Osteoblast (primary cell): Measurements from ENCODE around the gene SFRP2. TPM values are rescaled to one million over a fixed set of nuclear protein-coding genes. Genes with fewer than 3 reads are reported as not detected.

Experiments
- DNase-seq: peaks from one replicate; pipeline ENCODE4 v3.0.0; 2011; ENCODE audit warnings: low spot score, mixed read lengths; ENCODE audit not compliant: insufficient read length; ENCODE audit errors: missing footprints
- H2AFZ ChIP-seq: 2 replicates; pipeline ENCODE4 v1.6.0; 2011; ENCODE audit warnings: mild to moderate bottlenecking, low read length
- H3K27ac ChIP-seq: 2 replicates; pipeline ENCODE4 v1.5.1; 2011; ENCODE audit warnings: mild to moderate bottlenecking, low read depth, low read length, moderate library complexity
- H3K27me3 ChIP-seq: 2 replicates; pipeline ENCODE4 v1.6.0; 2012; ENCODE audit warnings: mild to moderate bottlenecking, control low read depth, inconsistent platforms, low read length, moderate library complexity; ENCODE audit not compliant: insufficient read depth
- H3K36me3 ChIP-seq: 2 replicates; pipeline ENCODE4 v1.5.1; 2011; ENCODE audit warnings: mild to moderate bottlenecking, low read length, control low read depth, moderate library complexity; ENCODE audit not compliant: insufficient read depth
- H3K4me1 ChIP-seq: 2 replicates; pipeline ENCODE4 v1.5.1; 2011; ENCODE audit warnings: mild to moderate bottlenecking, low read length, control low read depth, moderate library complexity; ENCODE audit not compliant: insufficient read depth
- H3K4me2 ChIP-seq: 2 replicates; pipeline ENCODE4 v1.6.0; 2011; ENCODE audit warnings: mild to moderate bottlenecking, low read length; ENCODE audit not compliant: insufficient read depth
- H3K4me3 ChIP-seq: fragments of 200-600 bp; sonication (generic); 3 replicates; pipeline ENCODE4 v1.5.1; 2012; ENCODE audit warnings: mild to moderate bottlenecking, low read length, inconsistent platforms; ENCODE audit not compliant: insufficient read depth
- H3K79me2 ChIP-seq: 2 replicates; pipeline ENCODE4 v1.6.0; 2012; ENCODE audit warnings: mild to moderate bottlenecking, low read length, control low read depth, inconsistent platforms; ENCODE audit not compliant: insufficient read depth
- H3K9me3 ChIP-seq: 2 replicates; pipeline ENCODE4 v1.5.1; 2011; ENCODE audit warnings: low read depth, low read length, control low read depth
- H4K20me1 ChIP-seq: 2 replicates; pipeline ENCODE4 v1.6.0; 2012; ENCODE audit warnings: mild to moderate bottlenecking, low read length, control low read depth; ENCODE audit not compliant: insufficient read depth
- CTCF ChIP-seq: IDR thresholded peaks from 2 replicates; pipeline ENCODE4 v1.5.1; 2011; ENCODE audit warnings: mild to moderate bottlenecking, low read depth, low read length, moderate library complexity; ENCODE audit errors: extremely low read depth
- total RNA-seq: library from RNA; depleted of rRNA; stranded (reverse); fragments of >200 nt; gene quantifications from 2 replicates; pipeline ENCODE4 v1.2.3, GENCODE V29; 2012

SFRP2 gene
- total RNA-seq, 1 donor: not detected

GRCh38 chr4:153832054-153832453 lies 43.2 kb upstream of the SFRP2 start:
- no peak overlapping the region for H3K4me2 ChIP-seq
- H4K20me1 ChIP-seq: no peaks in the 10 kb centered on the region
- H3K27me3 ChIP-seq: no peaks in the 10 kb centered on the region
- DNase-seq: no peak
- no peaks in the 10 kb centered on the region for H3K36me3 ChIP-seq
- no peak for TF ChIP-seq CTCF
- H3K27ac ChIP-seq: no peak overlapping the region
- H3K79me2 ChIP-seq: no peaks in the 10 kb centered on the region
- no peaks in the 10 kb centered on the region for H3K9me3 ChIP-seq
- H3K4me1 ChIP-seq: no peaks in the 10 kb centered on the region
- H2AFZ ChIP-seq: no peak overlapping the region
- no peak overlapping the region for H3K4me3 ChIP-seq

- Histone ChIP-seq H3K4me1 (no peaks in the 10 kb centered on the region), H2AFZ (no peak overlapping the region), H3K79me2 (no peaks in the 10 kb centered on the region), H3K27ac (no peak overlapping the region), H4K20me1 (no peaks in the 10 kb centered on the region), H3K9me3 (no peaks in the 10 kb centered on the region), H3K4me3 (no peak overlapping the region), H3K4me2 (no peak overlapping the region), H3K36me3 (no peaks in the 10 kb centered on the region), H3K27me3 (no peaks in the 10 kb centered on the region)
- TF ChIP-seq CTCF: no peak
- DNase-seq: no peak
Observed at GRCh38 chr4:153831245-153831644, 42.4 kb upstream of the SFRP2 start.

DNA sequence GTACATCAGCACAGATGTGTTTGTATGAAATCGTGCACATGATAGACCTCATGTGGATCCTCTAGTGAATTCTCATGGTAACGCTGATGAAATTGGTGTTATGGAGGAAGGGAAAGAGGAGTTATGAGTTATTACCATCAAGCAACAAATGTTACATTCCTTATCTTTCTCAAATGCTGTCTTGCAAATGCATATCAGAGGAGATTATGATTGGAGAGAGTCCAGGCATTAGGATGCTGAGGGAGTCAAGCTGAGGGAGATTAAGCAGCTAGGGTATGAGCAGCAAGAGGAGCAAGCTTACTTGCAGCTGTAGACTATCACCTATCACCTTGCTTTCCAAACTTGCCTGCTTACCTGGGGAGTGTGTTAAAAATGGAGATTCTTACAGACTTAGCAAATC lies 36.8 kb upstream of the SFRP2 start:
- Histone ChIP-seq H3K4me2 (no peak overlapping the region), H3K27me3 (no peaks in the 10 kb centered on the region), H4K20me1 (no peaks in the 10 kb centered on the region), H3K27ac (no peak overlapping the region), H3K79me2 (no peaks in the 10 kb centered on the region), H3K4me3 (no peak overlapping the region), H3K9me3 (no peaks in the 10 kb centered on the region), H3K36me3 (no peaks in the 10 kb centered on the region), H3K4me1 (no peaks in the 10 kb centered on the region), H2AFZ (no peak overlapping the region)
- DNase-seq: no peak
- TF ChIP-seq CTCF: no peak

DNA sequence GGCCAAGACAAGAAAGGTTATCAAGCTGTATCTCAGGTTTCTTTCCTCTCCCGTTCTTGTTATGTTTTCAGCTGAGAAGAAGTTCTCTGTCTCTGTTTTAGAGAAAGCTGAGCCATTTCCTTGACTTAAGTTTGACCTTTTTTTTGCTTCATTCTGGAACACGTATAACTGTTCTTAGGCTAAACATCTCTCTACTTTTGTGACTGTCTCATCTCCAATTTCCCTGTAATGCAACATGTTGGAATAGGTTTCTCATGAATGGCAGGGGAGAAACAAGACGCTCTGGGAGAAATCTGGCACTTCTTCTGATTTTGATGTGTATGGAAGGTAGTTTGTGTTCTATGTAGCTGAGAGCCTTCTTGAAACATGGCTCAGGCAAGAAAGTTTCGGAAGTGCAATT lies 36.2 kb upstream of the SFRP2 start:
- no peak for DNase-seq
- Histone ChIP-seq H3K27ac (no peak overlapping the region), H3K4me3 (no peak overlapping the region), H3K79me2 (no peaks in the 10 kb centered on the region), H4K20me1 (no peaks in the 10 kb centered on the region), H3K36me3 (no peaks in the 10 kb centered on the region), H3K4me1 (no peaks in the 10 kb centered on the region), H3K27me3 (no peaks in the 10 kb centered on the region), H2AFZ (no peak overlapping the region), H3K9me3 (no peaks in the 10 kb centered on the region), H3K4me2 (no peak overlapping the region)
- TF ChIP-seq CTCF: no peak
